Esophagus squamous epithelium (tissue), 4 donors: ENCODE measurements around the gene PCDHGA7.

Source experiments
- CTCF ChIP-seq, 6 experiments: fragments of 450-650 bp in 4 of 6; fragments of 200-600 bp in 2 of 6; sonication (generic) in 2 of 6; IDR thresholded peaks; one replicate each; pipeline ENCODE4 v1.5.1; 2016 to 2019; ENCODE audit warnings: antibody characterized with exemption in 6 of 6, mild to moderate bottlenecking in 4 of 6, moderate library complexity in 4 of 6
- POLR2A ChIP-seq, 4 donors: fragments of 450-650 bp; IDR thresholded peaks; one replicate each; pipeline ENCODE4 v1.6.1; 2017; ENCODE audit warnings: antibody characterized with exemption in 4 of 4, mild to moderate bottlenecking in 4 of 4, moderate library complexity in 3 of 4

DNA sequence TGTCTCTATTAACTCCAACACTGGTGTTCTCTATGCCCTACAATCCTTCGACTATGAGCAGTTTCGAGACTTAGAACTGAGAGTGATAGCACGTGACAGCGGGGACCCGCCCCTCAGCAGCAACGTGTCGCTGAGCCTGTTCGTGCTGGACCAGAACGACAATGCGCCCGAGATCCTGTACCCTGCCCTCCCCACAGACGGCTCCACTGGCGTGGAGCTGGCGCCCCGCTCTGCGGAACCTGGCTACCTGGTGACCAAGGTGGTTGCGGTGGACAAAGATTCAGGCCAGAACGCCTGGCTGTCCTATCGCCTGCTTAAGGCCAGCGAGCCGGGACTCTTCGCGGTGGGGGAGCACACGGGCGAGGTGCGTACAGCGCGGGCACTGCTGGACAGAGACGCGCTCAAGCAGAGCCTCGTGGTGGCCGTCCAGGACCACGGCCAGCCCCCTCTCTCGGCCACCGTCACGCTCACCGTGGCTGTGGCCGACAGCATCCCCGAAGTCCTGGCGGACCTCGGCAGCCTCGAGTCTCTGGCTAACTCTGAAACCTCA lies 40.3 kb downstream of the PCDHGA7 start:
- TF ChIP-seq CTCF (IDR thresholded peaks at IDR 0.05) (no peak), POLR2A (IDR thresholded peaks at IDR 0.05) (no peak)
